ENCODE data around the gene ABITRAM.
A peak's percentile ranks its signal among the peaks of the same experiment; 100 is the strongest.

DNA sequence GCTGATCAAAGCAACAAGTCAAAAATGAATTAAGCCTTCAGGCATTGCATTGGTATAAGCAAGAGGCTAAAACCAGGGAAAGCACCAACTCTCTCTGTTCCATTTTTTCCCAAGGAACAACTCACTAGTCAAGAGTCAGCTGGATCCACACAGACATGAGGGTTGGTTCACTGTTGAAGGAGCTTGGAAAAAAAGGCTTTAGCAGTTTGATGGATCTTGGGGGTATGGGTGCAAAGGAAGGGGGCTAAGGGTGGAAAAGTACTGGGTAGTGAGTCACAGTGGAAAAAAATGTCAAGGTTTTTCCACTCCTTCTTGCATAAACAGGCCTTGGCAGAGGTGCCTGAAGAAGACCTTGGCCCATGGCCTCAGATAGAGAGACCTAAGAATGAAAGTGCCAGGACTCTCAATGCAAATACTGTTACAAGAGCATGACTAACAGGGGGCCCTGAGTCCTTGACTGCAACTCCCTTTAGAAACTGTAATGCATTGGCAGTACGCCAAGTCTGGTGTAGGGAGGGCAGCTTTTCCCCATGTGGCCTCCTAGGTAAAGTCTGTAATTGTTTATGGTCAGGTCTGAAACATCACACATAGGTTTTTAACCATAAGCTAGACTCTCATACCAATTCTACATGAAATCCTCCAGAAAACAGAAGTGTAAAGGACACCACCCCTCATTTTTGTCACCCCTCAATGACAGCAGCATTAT, 48.4 kb upstream of the ABITRAM start:
- TF ChIP-seq ZNF138 (tag by site-specific recombination; IDR thresholded peaks at IDR 0.05; ENCODE audit: borderline replicate concordance) (no peak), ZNF600 (tag by site-specific recombination; IDR thresholded peaks at IDR 0.05) (no peak), CTCF (tag by site-specific recombination; IDR thresholded peaks at IDR 0.05) (no peak), YY1 (tag by site-specific recombination; IDR thresholded peaks at IDR 0.05) (no peak), TCF7L2 (IDR thresholded peaks at IDR 0.05; ENCODE audit: borderline replicate concordance, low read depth, low read length) (no peak), ZNF354C (tag by site-specific recombination; IDR thresholded peaks at IDR 0.05; ENCODE audit: borderline replicate concordance, low read depth) (no peak), ZNF792 (tag by site-specific recombination; IDR thresholded peaks at IDR 0.05) (no peak), ZNF174 (tag by site-specific recombination; IDR thresholded peaks at IDR 0.05) (no peak), ZNF510 (tag by site-specific recombination; IDR thresholded peaks at IDR 0.05; ENCODE audit: insufficient replicate concordance) (no peak), ZNF2 (tag by site-specific recombination; IDR thresholded peaks at IDR 0.05) (no peak)
- TF ChIP-seq, protein P1, sequence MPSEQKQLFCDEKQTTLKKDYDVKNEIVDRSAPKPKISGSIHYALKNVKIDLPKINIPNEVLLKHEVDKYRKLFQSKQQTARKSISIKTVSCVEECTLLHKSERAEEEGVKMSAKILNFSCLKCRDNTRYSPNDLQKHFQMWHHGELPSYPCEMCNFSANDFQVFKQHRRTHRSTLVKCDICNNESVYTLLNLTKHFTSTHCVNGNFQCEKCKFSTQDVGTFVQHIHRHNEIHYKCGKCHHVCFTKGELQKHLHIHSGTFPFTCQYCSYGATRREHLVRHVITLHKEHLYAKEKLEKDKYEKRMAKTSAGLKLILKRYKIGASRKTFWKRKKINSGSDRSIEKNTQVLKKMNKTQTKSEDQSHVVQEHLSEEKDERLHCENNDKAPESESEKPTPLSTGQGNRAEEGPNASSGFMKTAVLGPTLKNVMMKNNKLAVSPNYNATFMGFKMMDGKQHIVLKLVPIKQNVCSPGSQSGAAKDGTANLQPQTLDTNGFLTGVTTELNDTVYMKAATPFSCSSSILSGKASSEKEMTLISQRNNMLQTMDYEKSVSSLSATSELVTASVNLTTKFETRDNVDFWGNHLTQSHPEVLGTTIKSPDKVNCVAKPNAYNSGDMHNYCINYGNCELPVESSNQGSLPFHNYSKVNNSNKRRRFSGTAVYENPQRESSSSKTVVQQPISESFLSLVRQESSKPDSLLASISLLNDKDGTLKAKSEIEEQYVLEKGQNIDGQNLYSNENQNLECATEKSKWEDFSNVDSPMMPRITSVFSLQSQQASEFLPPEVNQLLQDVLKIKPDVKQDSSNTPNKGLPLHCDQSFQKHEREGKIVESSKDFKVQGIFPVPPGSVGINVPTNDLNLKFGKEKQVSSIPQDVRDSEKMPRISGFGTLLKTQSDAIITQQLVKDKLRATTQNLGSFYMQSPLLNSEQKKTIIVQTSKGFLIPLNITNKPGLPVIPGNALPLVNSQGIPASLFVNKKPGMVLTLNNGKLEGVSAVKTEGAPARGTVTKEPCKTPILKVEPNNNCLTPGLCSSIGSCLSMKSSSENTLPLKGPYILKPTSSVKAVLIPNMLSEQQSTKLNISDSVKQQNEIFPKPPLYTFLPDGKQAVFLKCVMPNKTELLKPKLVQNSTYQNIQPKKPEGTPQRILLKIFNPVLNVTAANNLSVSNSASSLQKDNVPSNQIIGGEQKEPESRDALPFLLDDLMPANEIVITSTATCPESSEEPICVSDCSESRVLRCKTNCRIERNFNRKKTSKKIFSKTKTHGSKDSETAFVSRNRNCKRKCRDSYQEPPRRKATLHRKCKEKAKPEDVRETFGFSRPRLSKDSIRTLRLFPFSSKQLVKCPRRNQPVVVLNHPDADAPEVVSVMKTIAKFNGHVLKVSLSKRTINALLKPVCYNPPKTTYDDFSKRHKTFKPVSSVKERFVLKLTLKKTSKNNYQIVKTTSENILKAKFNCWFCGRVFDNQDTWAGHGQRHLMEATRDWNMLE (tag by site-specific recombination; conservative IDR thresholded peaks at IDR 0.05; ENCODE audit: low read depth) = no peak
- TF ChIP-seq, protein P2, sequence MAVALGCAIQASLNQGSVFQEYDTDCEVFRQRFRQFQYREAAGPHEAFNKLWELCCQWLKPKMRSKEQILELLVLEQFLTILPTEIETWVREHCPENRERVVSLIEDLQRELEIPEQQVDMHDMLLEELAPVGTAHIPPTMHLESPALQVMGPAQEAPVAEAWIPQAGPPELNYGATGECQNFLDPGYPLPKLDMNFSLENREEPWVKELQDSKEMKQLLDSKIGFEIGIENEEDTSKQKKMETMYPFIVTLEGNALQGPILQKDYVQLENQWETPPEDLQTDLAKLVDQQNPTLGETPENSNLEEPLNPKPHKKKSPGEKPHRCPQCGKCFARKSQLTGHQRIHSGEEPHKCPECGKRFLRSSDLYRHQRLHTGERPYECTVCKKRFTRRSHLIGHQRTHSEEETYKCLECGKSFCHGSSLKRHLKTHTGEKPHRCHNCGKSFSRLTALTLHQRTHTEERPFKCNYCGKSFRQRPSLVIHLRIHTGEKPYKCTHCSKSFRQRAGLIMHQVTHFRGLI (tag by site-specific recombination; IDR thresholded peaks at IDR 0.05) = no peak
- TF ChIP-seq, protein P3, sequence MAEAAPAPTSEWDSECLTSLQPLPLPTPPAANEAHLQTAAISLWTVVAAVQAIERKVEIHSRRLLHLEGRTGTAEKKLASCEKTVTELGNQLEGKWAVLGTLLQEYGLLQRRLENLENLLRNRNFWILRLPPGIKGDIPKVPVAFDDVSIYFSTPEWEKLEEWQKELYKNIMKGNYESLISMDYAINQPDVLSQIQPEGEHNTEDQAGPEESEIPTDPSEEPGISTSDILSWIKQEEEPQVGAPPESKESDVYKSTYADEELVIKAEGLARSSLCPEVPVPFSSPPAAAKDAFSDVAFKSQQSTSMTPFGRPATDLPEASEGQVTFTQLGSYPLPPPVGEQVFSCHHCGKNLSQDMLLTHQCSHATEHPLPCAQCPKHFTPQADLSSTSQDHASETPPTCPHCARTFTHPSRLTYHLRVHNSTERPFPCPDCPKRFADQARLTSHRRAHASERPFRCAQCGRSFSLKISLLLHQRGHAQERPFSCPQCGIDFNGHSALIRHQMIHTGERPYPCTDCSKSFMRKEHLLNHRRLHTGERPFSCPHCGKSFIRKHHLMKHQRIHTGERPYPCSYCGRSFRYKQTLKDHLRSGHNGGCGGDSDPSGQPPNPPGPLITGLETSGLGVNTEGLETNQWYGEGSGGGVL (tag by site-specific recombination; IDR thresholded peaks at IDR 0.05) = 0 out of 2 replicates have a peak, but pooled peaks have one; percentile 20

All from HEK293 (cell line).